H1 (cell line): Measurements from ENCODE around the gene TNXB. TPM values are rescaled to one million over a fixed set of nuclear protein-coding genes. Genes with fewer than 3 reads are reported as not detected.

Experiments used
- BACH1 ChIP-seq: IDR thresholded peaks from 2 replicates; pipeline ENCODE4 v1.6.1; 2012; ENCODE audit warnings: low read length, improper control_type of control experiment
- BCL11A ChIP-seq, 2 experiments: IDR thresholded peaks; one replicate each; pipeline ENCODE4 v1.6.1; 2011; ENCODE audit warnings: low read depth in 2 of 2, low read length in 2 of 2, mild to moderate bottlenecking in 2 of 2
- BRCA1 ChIP-seq: IDR thresholded peaks from 2 replicates; pipeline ENCODE4 v1.6.1; 2012; ENCODE audit warnings: low read depth, low read length, improper control_type of control experiment
- EP300 ChIP-seq, 2 experiments: IDR thresholded peaks; 1 replicate in 1 of 2; 2 replicates in 1 of 2; pipeline ENCODE4 v1.6.1; 2011 to 2012; ENCODE audit warnings: low read depth in 2 of 2, low read length in 2 of 2, mild to moderate bottlenecking in 2 of 2, borderline replicate concordance in 1 of 2, inconsistent platforms in 1 of 2, moderate library complexity in 1 of 2
- RAD21 ChIP-seq, 2 experiments: IDR thresholded peaks in 1 of 2; conservative IDR thresholded peaks in 1 of 2; 2 replicates each; pipeline ENCODE4 v1.6.1; 2011; ENCODE audit warnings: low read depth in 2 of 2, low read length in 2 of 2, improper control_type of control experiment in 1 of 2, inconsistent platforms in 1 of 2, mild to moderate bottlenecking in 1 of 2, moderate library complexity in 1 of 2
- polyA plus RNA-seq, 7 experiments: library from polyadenylated mRNA; depleted of rRNA in 3 of 7; stranded (reverse) in 5 of 7; unstranded in 2 of 7; fragments of >200 nt in 5 of 7; fragments of 200-250 nt in 2 of 7; gene quantifications; 1 replicate in 5 of 7; 2 replicates in 1 of 7; 4 replicates in 1 of 7; pipeline versions ENCODE4 v1.2.1 to v1.2.3, GENCODE V29; 2011 to 2013; ENCODE audit warnings: missing spikeins in 2 of 7, mixed read lengths in 2 of 7
- total RNA-seq: library from RNA; stranded (reverse); fragmentation: NEBNext Ultra II Directional; extraction: Animal tissue kit (Norgen Biotek cat#: 25700); gene quantifications from 2 replicates; pipeline ENCODE4 v1.2.1, GENCODE V29; 2021
- TF ChIP-seq, protein P1 (sequence below): fragments of 300-600 bp; sonication (generic); IDR thresholded peaks from 2 replicates; pipeline ENCODE4 v1.7.1; 2012; ENCODE audit warnings: low read length, moderate library complexity, mild to moderate bottlenecking, inconsistent platforms; ENCODE audit not compliant: insufficient replicate concordance

The TNXB gene
- total and polyA plus RNA-seq, 2 of the 8 experiments (the other 6 are each of a cell fraction or from before 2014, with no cell fraction given) = 3.1 to 4.8 TPM

GRCh38 chr6:32076321-32076809 lies 32.8 kb downstream of the TNXB start (continued):
- TF ChIP-seq, protein P1, sequence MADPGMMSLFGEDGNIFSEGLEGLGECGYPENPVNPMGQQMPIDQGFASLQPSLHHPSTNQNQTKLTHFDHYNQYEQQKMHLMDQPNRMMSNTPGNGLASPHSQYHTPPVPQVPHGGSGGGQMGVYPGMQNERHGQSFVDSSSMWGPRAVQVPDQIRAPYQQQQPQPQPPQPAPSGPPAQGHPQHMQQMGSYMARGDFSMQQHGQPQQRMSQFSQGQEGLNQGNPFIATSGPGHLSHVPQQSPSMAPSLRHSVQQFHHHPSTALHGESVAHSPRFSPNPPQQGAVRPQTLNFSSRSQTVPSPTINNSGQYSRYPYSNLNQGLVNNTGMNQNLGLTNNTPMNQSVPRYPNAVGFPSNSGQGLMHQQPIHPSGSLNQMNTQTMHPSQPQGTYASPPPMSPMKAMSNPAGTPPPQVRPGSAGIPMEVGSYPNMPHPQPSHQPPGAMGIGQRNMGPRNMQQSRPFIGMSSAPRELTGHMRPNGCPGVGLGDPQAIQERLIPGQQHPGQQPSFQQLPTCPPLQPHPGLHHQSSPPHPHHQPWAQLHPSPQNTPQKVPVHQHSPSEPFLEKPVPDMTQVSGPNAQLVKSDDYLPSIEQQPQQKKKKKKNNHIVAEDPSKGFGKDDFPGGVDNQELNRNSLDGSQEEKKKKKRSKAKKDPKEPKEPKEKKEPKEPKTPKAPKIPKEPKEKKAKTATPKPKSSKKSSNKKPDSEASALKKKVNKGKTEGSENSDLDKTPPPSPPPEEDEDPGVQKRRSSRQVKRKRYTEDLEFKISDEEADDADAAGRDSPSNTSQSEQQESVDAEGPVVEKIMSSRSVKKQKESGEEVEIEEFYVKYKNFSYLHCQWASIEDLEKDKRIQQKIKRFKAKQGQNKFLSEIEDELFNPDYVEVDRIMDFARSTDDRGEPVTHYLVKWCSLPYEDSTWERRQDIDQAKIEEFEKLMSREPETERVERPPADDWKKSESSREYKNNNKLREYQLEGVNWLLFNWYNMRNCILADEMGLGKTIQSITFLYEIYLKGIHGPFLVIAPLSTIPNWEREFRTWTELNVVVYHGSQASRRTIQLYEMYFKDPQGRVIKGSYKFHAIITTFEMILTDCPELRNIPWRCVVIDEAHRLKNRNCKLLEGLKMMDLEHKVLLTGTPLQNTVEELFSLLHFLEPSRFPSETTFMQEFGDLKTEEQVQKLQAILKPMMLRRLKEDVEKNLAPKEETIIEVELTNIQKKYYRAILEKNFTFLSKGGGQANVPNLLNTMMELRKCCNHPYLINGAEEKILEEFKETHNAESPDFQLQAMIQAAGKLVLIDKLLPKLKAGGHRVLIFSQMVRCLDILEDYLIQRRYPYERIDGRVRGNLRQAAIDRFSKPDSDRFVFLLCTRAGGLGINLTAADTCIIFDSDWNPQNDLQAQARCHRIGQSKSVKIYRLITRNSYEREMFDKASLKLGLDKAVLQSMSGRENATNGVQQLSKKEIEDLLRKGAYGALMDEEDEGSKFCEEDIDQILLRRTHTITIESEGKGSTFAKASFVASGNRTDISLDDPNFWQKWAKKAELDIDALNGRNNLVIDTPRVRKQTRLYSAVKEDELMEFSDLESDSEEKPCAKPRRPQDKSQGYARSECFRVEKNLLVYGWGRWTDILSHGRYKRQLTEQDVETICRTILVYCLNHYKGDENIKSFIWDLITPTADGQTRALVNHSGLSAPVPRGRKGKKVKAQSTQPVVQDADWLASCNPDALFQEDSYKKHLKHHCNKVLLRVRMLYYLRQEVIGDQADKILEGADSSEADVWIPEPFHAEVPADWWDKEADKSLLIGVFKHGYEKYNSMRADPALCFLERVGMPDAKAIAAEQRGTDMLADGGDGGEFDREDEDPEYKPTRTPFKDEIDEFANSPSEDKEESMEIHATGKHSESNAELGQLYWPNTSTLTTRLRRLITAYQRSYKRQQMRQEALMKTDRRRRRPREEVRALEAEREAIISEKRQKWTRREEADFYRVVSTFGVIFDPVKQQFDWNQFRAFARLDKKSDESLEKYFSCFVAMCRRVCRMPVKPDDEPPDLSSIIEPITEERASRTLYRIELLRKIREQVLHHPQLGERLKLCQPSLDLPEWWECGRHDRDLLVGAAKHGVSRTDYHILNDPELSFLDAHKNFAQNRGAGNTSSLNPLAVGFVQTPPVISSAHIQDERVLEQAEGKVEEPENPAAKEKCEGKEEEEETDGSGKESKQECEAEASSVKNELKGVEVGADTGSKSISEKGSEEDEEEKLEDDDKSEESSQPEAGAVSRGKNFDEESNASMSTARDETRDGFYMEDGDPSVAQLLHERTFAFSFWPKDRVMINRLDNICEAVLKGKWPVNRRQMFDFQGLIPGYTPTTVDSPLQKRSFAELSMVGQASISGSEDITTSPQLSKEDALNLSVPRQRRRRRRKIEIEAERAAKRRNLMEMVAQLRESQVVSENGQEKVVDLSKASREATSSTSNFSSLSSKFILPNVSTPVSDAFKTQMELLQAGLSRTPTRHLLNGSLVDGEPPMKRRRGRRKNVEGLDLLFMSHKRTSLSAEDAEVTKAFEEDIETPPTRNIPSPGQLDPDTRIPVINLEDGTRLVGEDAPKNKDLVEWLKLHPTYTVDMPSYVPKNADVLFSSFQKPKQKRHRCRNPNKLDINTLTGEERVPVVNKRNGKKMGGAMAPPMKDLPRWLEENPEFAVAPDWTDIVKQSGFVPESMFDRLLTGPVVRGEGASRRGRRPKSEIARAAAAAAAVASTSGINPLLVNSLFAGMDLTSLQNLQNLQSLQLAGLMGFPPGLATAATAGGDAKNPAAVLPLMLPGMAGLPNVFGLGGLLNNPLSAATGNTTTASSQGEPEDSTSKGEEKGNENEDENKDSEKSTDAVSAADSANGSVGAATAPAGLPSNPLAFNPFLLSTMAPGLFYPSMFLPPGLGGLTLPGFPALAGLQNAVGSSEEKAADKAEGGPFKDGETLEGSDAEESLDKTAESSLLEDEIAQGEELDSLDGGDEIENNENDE = no peak
- TF ChIP-seq BACH1 (no peak), BCL11A (IDR thresholded peaks at IDR 0.05; ENCODE audit: low read depth in 2 of 2, low read length in 2 of 2) (no peak), RAD21 (IDR thresholded peaks at IDR 0.05 in 1 of 2, conservative IDR thresholded peaks at IDR 0.05 in 1 of 2; ENCODE audit: low read depth in 2 of 2, low read length in 2 of 2) (no peak), EP300 (IDR thresholded peaks at IDR 0.05; ENCODE audit: borderline replicate concordance in 1 of 2, low read depth in 2 of 2, low read length in 2 of 2) (no peak), BRCA1 (no peak)
